Kidney glomerular epithelial cell (primary cell): ENCODE measurements around the gene HOXA6.

ENCODE experiments used
- DNase-seq: peaks from one replicate; lab custom pipeline; 2025; lab: John Stamatoyannopoulos, UW

Gene HOXA6

DNA sequence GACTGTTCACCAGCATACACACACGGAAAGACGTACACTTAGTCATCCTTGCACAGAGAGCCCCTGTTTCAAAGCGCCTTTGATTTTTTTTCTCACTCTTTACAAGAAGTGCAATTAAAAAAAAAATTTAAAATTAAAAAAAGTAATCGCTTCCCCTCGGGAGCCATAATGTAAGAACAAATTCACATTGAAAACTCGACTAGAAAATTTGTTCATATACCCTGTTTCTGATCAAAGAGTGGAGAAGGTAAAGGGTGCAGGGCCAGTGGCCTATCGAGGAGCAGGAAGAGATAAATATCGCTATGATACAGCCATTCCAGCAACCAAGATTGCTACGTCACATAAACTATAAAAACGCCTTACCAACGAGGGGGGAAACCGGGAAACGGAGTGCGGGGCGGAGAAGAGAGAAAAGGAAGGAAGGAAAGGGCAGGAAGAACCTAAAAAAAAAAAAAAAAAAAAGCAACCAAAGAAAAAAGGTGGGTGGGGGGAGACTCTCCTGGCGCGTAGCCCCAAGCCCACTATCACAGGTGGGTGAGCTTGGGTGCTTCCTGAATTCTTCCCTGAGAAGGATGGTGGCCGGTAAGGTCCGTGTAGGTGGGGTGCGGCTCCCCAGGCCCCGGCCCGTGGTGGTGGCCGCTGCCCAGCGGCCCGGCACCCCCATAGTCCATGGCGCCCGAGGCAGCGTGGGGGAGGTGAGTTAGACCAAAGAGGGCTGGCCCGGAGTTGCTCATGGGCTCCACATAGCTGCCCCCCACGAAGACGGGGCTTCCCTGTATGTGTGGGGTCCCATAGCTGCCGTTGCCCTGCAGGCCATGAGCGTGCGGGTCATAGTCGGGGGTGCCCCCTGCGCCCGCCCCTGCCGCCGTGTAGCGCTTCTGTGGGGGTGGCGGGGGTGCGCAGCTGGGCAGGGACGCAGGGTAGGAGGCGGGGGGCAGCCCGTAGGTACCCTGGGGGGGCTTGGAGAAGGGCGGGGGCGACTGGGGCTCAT lies 39.9 kb downstream of the HOXA6 start:
- DNase-seq = no peak

DNA sequence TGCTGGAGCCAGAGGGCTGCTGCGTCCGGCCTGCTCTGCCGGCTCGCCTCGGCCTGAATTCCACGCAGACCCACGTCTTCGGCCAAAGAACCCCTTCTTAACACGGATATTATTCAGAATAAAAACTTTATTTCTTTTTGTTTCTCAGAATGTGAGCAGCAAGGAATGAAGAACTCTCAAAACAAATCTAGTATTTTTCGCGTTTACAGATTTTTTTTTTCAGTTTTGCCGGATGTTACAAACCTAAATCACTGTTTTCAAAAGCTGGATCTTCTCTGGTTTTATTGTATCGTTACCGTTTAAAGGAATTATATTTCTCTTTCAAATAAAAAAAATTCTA lies 40.7 kb downstream of the HOXA6 start:
- no peak for DNase-seq

DNA sequence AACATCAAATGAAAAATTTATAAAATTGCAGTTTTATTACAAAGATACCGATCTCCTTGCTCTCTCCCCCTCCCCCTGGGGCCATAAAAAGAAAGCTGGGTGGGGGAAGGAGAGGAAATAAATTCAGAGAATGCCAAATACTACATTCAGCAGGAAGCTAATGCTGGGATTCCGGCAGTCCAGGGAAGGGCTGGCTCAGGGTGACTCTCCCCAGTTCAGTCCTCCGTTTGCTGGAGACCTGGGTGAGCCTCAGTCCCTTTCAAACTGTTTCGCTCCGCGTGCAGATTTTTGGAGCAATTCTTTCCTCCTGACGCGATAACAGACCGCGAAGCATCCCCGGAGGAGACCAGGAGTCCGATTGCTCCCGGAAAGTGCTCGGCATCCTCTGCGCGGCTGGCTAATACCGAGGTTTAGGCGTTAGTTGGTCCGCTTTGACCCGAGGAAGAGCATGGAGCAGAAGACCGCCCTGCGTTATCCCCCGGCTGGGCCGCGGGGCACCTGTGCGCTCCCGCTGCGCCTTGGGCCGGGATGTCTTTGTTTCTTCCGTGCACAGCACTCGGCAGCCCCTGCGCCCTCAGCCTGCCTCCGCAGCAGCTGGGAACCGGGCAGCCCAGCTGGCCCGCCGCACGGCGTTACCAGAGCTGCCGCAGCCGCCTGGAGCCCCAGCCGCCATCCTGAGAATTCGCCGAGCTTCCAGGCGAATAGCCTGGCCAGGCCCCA lies 41.2 kb downstream of the HOXA6 start:
- DNase-seq = no peak

DNA sequence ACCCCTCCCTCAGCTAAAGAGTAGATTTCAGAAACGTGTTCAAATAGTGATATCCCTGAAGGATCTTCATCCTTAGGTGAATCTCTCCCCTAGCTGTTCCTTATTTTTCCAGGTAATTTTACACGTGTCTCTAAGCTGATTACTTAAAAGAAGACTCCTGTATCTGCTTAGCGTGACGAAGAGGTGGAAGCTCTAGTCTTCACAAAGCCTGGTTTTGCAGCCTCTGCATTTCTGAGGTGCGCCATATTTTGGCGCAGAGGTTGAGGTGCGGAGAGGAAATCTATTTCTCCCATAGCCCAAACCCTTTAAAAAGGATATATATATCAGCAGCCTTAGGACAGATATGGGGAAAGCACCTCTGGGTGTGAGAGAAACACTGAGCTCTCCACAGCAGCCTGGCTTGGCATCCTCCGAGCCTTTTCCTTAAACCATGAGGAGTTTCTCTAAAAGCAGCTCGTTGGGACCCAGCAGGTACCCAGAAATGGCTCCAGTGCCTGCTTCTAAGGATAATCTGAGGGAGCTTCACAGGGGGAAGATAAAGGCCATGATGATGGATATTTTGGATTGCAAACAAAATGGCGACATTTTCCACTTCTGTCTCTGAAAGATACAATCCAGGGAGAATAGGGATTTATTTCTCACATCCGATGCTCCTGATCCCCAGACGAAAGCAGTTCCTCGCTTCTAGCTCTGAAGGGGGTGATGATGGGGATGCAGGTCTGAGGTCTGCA lies 42.1 kb downstream of the HOXA6 start:
- no peak for DNase-seq

DNA sequence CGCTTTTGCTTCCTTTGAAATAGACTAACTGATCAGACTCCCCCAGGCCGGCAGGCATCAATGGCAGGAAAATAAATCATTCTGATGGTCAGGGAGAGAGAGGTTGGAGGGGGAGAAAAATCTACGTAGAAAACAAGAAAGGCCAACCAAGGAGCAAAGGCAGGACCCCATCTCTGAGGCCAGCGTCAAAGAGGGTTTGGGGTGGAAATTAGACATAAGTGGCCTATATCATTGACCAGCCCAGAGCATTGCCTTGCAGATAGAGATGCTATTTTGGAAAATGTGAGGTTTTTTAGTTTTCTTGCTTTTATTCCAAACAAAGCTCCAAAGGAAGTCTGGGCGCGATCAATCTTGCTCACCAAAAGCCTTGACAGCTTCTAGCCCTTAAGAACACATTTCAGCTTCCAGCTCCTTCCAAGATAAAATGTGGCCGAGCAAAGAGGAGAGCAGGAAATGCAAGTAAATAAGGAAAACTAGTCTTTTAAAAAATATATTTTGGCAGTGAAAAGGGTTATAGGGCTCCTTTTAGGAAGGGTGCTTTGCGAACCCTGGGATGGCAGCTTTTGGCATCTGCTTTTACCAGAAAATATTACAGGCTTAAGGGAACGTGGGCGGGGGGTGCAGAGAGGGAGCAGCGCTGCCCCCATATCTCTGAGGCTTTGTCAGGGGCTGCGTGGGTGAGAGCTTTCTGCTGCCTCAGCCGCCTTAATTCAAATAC lies 43.1 kb downstream of the HOXA6 start:
- no peak for DNase-seq

DNA sequence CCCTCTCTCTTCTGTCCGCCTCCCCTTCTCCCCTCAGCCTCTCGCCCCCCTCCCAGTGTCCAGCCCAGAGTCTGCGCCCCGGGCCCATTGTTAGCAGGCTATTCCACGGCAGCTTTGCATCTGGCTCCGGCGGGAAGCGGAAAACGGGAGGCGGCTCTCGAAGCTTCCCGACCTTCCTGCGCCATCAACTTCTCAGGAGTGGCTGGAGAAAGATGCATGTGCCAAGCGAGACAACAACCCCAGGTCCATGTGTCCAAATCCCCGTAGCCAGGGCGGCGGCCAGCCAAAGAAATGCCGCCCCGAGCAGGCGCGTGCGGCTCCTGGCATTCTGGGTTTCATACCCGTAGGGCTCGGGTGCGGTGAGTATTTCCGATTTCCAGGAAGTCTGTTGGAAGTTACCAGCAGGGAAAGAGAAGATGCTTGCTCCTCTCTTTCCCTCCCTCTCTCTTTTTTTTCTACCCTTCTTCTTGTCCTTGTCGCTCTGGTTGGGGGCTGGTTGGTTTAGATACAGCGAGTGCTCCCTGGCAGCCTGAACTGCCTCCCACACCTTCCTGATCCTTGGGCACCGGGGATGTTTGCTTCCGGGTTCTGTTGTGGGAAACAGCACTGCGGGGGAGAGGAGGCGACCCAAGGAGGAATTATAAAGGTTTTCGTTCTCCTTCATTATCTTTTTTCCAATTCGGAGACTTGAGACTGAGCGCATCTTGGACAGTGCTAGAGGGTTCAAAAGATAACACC lies 43.9 kb downstream of the HOXA6 start:
- no peak for DNase-seq

DNA sequence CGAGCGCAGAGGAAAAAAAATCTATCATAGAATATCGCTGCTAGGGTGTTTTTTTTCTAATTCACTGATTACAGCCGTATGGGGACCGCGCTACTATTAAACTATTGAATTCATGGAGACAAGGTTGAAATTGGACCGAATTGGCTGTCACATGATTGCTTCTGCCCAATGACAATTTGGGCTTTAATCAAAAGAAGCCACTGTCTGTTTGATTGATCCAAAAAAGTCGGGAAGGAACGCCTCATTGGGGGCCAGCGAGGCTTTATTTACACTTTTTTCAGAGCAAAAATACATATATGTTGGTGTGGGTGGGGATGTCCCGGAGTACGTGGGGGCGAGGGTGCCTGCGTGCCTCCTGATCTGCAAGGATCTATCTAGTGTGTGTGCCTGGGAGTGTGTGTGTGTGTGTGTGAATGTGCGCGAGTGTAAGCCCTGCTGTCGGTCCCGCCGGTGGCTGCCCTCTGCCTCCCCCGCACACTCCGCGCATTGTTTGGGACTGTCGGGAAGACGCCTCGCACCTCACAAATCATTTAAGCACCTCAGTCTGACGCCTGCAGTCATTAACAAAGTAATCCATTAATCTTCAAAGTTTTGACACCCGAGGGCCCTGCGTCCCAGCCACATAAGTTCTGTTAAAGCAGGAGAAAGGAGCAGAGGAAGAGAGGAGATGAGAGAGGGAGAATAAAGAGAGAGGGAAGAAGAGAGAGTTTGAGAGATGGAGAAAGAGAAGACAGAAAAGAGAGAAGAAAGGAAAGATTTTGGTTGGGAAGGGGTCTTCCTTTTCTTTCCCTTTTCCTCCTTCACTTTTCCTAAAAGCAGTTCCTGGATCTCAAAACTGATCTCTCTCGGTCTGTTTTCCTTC lies 44.8 kb downstream of the HOXA6 start, which contains the start of gene HOXA2:
Gene HOXA2, minus strand, starts transcription at position 103 of the 862 bp plus-strand sequence. CDS start 183 bp downstream, outside the sequence.
- no peak for DNase-seq

DNA sequence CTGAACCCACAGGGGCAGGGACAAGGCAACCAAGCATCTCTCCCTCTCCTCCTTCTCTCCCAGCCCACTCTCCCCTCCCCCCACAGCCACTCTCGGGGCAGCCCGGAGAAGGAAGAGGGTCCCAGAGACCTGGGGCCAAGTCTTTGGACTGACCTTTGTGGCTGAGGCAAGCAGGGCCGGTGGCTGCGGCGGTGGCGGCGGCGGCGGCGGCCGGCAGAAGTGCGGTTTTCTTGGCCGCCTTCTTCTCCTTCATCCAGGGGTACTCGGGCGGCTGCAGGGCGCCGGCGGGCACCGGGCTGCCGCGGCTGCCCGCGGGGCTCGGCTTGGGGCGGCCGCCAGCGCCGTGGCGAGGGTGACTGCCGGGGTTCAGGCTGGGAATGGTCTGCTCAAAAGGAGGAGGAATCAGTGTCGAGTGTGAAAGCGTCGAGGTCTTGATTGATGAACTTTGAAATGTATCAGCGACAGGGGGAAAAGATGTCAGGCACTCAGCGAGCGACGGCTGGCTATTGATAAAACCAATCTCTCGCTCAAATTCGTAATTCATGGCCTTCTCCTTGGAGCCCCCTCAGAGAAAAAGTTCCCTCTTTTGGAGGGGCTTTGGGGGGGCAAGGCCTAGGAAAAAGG lies 45.5 kb downstream of the HOXA6 start:
- DNase-seq = no peak

DNA sequence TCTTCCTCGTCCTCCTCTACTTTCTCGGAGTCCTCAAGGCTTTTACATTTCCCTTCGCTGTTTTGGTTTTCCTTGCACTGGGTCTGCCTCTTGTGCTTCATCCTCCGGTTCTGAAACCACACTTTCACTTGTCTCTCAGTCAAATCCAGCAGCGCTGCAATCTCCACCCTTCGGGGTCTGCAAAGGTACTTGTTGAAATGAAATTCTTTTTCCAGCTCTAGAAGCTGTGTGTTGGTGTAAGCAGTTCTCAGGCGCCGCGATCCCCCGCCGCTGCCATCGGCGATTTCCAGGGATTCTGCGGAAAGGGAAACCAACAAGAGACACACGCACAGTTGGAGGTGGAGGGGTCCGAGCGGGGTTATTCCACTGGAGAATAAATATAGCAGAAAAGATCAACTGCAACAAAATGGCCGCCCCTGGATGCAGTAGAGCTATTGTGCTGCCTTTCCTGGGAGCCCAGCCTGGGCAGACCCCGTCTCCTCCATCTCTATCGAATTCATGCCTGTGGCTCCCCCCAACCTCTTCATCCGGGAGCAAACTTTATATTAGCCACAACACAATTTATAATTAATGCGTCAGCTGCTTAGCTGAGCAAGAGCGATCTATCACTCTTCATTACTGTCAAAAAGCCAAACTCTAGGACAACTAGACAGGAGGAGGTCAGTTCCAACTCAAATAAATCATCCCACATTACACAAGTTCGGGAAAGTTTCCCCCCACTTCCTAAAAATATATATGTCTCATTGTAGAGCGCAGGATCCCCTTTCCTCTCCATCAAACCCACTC lies 46.2 kb downstream of the HOXA6 start:
- DNase-seq = no peak

DNA sequence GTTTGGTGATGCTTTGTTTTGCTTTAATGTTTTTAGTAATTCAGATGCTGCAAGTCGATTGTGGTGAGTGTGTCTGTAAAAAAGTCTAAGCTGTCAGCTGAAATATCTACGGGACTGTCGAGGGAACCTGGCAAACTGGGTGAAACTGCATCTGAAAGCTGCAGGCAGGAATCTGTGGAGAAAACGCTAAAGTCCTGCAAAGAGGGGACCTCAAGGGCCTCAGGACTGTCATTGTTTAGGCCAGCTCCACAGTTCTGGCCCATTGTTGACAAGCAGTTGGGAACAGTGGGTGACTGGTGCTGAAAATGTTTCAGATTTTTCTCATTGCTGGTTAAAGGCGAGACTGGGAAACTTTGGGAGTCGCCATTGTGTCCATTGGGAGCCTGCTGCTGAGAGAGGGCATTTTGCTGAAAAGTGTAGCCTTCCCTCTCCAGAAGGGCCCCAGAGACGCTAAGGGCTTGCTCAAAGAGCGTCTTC lies 46.8 kb downstream of the HOXA6 start:
- no peak for DNase-seq

DNA sequence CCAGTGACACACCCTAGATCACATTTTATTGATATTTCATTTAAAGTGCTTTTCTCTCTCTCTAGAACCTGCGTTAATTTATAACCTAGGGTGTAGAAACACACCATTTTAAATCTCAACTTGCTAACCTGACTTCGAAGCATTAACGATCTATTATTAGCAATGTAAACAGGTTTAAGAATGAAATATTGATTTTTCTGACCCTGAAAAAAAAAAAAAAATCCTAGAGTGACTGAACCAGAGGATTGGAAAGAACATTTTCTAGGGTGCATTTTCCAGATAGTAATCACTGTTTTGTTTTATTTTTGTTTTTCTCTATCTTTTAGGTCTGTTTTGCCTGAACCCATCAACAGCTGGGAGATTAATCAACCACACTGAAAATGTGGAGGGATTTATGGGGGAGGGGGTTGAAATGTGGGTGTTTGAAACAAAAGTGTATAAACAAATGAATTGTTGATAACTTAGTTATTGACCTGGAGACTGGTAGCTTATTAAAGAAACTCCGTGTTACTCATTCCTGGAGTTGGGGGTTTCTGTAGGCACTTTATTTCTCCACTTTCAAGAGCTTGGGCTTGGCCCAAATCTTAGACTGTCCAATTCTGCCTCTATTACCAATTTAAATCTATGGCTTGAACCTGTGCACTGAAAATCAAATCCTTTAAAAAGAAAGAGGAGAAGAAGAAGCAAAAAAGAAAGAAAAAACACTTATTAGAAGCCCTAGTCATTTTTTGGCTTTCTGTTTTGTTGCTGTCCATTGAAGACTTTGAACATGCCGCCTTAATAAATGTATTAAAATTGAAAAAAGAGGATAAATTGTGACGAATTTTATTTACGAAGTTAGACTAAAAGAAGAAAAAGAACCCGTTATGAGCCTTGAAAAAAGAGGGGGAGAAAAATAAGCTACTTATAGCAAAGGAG lies 47.9 kb downstream of the HOXA6 start:
- no peak for DNase-seq

DNA sequence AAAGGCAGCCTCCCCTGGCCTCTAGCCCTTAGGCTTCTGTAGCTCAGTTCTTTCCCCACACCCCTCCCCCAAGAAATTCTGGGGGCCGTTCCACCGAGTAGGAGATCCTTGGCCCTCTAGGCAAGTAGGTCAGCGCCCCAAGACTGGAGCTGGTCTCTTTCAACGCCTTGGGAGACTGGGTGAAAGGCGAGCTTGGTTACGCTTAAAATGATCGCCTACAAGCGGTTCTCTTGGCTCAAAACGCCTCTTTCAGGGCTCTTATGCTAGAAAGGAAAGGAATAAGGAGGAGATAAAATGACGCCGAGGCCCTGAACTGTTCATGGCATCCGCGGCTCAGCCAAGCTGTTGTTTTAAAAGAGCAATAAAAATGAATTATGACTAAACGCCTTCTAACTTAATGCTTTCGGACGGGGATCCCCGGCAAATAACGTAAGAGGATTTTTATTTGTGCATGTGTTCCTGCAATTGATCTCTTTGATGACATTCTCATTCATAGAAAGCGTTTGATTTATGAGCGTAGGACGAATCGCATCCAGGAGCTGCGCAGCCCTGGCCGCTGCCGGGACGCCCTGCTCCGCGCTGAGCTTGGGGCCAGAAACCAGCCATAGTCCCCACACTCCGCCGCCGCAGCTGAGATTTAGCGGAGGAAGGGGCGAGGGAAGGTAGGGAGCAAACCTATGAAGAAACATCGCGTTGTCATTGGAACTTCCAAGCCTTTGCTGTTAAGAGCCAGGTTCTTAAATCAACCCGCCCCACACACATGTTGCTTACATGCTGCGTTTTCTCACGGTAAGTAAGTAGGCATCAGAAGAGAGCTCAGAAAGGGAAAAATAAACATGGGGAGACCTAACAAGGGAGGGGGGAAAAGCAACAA lies 48.8 kb downstream of the HOXA6 start:
- DNase-seq = no peak

DNA sequence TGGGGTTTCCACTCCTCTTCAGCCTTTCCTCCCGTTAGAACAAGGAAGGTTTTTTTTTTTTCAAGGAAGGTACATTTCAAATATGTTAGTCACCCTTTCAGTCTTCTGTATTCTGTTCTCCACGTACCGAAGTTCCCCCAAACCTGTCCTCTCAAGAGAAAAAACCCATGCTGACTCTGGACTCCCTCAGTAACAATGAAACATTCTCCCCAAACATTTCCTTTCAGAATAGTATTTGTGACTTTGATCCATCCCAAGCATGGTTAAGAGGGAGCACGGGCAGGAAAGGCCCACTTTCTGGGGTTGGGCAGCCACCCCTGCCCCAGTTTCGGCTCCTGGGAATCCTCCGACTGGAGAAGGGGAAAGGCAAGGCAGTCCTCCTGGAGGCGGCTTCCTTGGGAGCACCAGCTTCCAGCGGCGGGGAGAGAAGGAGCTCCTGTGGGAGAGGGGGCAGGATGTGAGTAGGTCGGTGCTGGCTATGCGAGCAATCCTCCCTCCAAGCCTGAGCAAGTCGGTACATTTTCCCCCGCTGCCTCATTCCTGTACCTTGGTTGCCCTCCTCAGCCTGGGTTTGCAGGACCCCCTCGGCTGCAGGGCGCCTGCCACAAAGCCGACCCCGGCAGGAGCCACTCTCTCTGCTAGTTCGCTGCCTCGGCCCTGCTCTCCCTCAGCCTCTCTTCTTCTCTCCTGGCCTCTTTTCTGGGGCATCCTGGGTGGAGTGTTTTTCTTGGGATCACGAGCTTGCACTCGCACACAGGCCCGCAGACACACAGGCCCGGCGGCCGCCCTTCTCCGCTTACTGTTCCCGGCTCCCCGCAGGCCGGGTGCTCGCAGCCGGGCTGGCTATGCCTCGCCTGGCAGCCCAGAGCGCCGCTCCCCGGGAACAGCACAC lies 49.6 kb downstream of the HOXA6 start:
- DNase-seq = no peak

DNA sequence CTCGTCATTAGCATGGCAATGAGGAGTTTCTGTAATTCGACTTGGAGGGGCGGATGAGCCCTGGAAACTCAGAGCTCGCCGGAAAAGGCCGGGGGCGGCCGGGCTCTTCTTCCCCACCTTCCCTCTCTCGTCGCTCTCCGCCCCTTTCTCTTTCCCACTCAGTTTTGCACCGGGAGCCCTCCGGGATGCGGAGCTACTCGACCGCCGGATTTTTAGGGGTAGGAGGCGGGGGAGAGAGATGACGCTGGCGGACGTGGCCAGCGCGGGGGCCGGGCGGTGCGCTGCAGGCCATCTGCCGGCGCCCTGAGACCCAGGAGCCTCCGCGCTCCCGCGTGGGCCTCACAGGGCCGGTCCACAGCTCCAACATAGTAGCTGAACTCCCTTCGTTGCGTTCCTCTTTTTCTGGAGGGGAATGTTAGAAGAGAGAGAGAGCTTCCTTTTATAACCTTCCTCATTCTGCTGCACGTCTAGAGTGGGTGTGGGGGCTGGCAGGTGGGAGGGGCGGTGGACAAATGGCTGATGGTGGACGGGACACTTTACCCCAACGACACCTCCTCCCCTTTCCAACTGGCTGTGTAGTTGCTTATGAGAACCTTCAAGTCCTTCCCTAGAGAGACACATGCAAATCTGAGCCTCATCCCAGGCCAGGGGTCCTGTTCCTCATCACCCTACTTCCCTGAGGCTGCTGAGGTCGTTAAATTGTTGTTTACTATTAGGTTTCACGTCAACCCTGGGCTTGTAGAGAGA lies 50.6 kb downstream of the HOXA6 start:
- DNase-seq = no peak
